A549 (cell line): ENCODE data around the gene DNAH17. TPM values are rescaled to one million over a fixed set of nuclear protein-coding genes. Genes with fewer than 3 reads are reported as not detected.

Experiments used
- ATAC-seq, 2 experiments: fragments of 200-7000 bp in 1 of 2; fragments of >200 bp in 1 of 2; cut with Nextera tagmentation in 1 of 2; cut with Tn5 transposase in 1 of 2; 3 replicates each; pipeline versions ENCODE4 v1.8.0 to v1.9.1; 2018 to 2020; ENCODE audit warnings: mild to moderate bottlenecking in 1 of 2, moderate library complexity in 1 of 2
- CTCF ChIA-PET: fragments of 300-600 bp; sonication (Branson Sonifier 250); formaldehyde crosslinking; extraction: SDS; loops from one replicate; lab custom pipeline; 2021; ENCODE audit warnings: antibody characterized with exemption, inconsistent platforms; lab: Yijun Ruan, JAX
- POLR2A ChIA-PET: fragments of 350-600 bp; formaldehyde crosslinking; extraction: SDS; loops from one replicate; lab custom pipeline; 2021; ENCODE audit warnings: antibody characterized with exemption, inconsistent platforms; lab: Yijun Ruan, JAX
- DNase-seq, 2 experiments: peaks; one replicate each; pipeline versions ENCODE4 v3.0.0 to v3.0.0-alpha.2; 2011 to 2016; ENCODE audit warnings: low read depth in 1 of 2, low spot score in 1 of 2
- FAIRE-seq: peaks from 2 replicates; lab custom pipeline; 2011; peaks lifted over from hg19 to GRCh38; lab: Jason Lieb, UNC
- H3K27ac ChIP-seq, 2 experiments: fragments of >200 bp; sonication (Bioruptor Twin); formaldehyde crosslinking; 3 replicates each; pipeline ENCODE4 v1.5.1; 2016 to 2017
- H3K4me1 ChIP-seq: fragments of >200 bp; sonication (Bioruptor Twin); formaldehyde crosslinking; 3 replicates; pipeline ENCODE4 v1.6.1; 2016
- H3K4me2 ChIP-seq: fragments of >200 bp; sonication (Bioruptor Twin); formaldehyde crosslinking; 3 replicates; pipeline ENCODE4 v1.6.1; 2016
- H3K4me3 ChIP-seq: fragments of >200 bp; sonication (Bioruptor Twin); formaldehyde crosslinking; 3 replicates; pipeline ENCODE4 v1.5.1; 2016
- H3K9me3 ChIP-seq: fragments of >200 bp; sonication (Bioruptor Twin); formaldehyde crosslinking; 3 replicates; pipeline ENCODE4 v1.6.1; 2016
- CEBPB ChIP-seq, 2 experiments: fragments of >200 bp in 1 of 2; sonication (Bioruptor Twin) in 1 of 2; formaldehyde crosslinking in 1 of 2; IDR thresholded peaks; 2 replicates each; pipeline ENCODE4 v1.6.1; 2012 to 2016
- CHD4 ChIP-seq: fragments of 200-600 bp; sonication (generic); IDR thresholded peaks from 2 replicates; pipeline ENCODE4 v1.6.1; 2016; ENCODE audit warnings: antibody characterized with exemption, mild to moderate bottlenecking, borderline replicate concordance
- FOXS1 ChIP-seq: fragments of 250-450 bp; sonication (Bioruptor Pico); IDR thresholded peaks from 2 replicates; pipeline ENCODE4 v1.5.0; 2020; ENCODE audit warnings: mild to moderate bottlenecking, moderate library complexity
- HDAC2 ChIP-seq: fragments of 200-600 bp; sonication (generic); IDR thresholded peaks from 2 replicates; pipeline ENCODE4 v1.6.1; 2016
- HOXA7 ChIP-seq: fragments of 250-450 bp; sonication (Bioruptor Pico); IDR thresholded peaks from 2 replicates; pipeline ENCODE4 v1.5.0; 2020; ENCODE audit warnings: mild to moderate bottlenecking, moderate library complexity
- HOXB5 ChIP-seq: fragments of 250-450 bp; sonication (Bioruptor Pico); IDR thresholded peaks from 2 replicates; pipeline ENCODE4 v1.5.0; 2020; ENCODE audit warnings: mild to moderate bottlenecking, moderate library complexity
- JUNB ChIP-seq: fragments of >200 bp; sonication (Bioruptor Twin); formaldehyde crosslinking; IDR thresholded peaks from 2 replicates; pipeline ENCODE4 v1.6.1; 2016
- KDM5A ChIP-seq: fragments of 200-600 bp; sonication (generic); IDR thresholded peaks from 2 replicates; pipeline ENCODE4 v1.6.1; 2016; ENCODE audit warnings: antibody characterized with exemption, mild to moderate bottlenecking
- MAZ ChIP-seq: fragments of 150-350 bp; IDR thresholded peaks from 2 replicates; pipeline ENCODE4 v1.6.1; 2014; ENCODE audit warnings: antibody characterized with exemption, low read depth, low read length, borderline replicate concordance
- NPAS2 ChIP-seq: fragments of 250-450 bp; sonication (Bioruptor Pico); IDR thresholded peaks from 2 replicates; pipeline ENCODE4 v1.8.0; 2022; ENCODE audit warnings: mild to moderate bottlenecking, moderate library complexity, borderline replicate concordance
- PBX3 ChIP-seq: IDR thresholded peaks from 2 replicates; pipeline ENCODE4 v1.6.1; 2012
- POLR2AphosphoS2 ChIP-seq: conservative IDR thresholded peaks from 2 replicates; pipeline ENCODE4 v1.6.1; 2012; ENCODE audit warnings: low read length, improper control_type of control experiment, inconsistent platforms
- RAD21 ChIP-seq, 2 experiments: fragments of >200 bp in 1 of 2; sonication (Bioruptor Twin) in 1 of 2; formaldehyde crosslinking in 1 of 2; IDR thresholded peaks in 1 of 2; conservative IDR thresholded peaks in 1 of 2; 2 replicates in 1 of 2; 3 replicates in 1 of 2; pipeline ENCODE4 v1.6.1; 2012 to 2018; ENCODE audit warnings: inconsistent platforms in 1 of 2
- RARB ChIP-seq: fragments of 250-450 bp; sonication (Bioruptor Pico); IDR thresholded peaks from 2 replicates; pipeline ENCODE4 v1.8.0; 2021; ENCODE audit warnings: mild to moderate bottlenecking, moderate library complexity
- RNF2 ChIP-seq: fragments of 200-600 bp; sonication (generic); IDR thresholded peaks from 2 replicates; pipeline ENCODE4 v1.6.1; 2016; ENCODE audit warnings: low read depth, mild to moderate bottlenecking, antibody characterized with exemption, moderate library complexity, borderline replicate concordance
- SMC3 ChIP-seq: fragments of >200 bp; sonication (Bioruptor Twin); formaldehyde crosslinking; IDR thresholded peaks from 3 replicates; pipeline ENCODE4 v1.6.1; 2018; ENCODE audit warnings: inconsistent platforms
- SREBF2 ChIP-seq: fragments of 450-650 bp; IDR thresholded peaks from 2 replicates; pipeline ENCODE4 v1.6.1; 2014; ENCODE audit warnings: mild to moderate bottlenecking, moderate library complexity
- USF2 ChIP-seq: fragments of 450-650 bp; IDR thresholded peaks from 2 replicates; pipeline ENCODE4 v1.6.1; 2014; ENCODE audit warnings: antibody characterized with exemption
- ZC3H11A ChIP-seq: fragments of 450-650 bp; IDR thresholded peaks from 2 replicates; pipeline ENCODE4 v1.6.1; 2014; ENCODE audit warnings: antibody characterized with exemption, mild to moderate bottlenecking
- WGBS: methylation state at CpG from one replicate; pipeline ENCODE4 v1.1.6; 2017; ENCODE audit errors: missing lambda C conversion rate; 5-methylcytosine and 5-hydroxymethylcytosine counted together
- polyA plus RNA-seq, 4 experiments: library from polyadenylated mRNA; depleted of rRNA in 3 of 4; stranded (reverse); fragments of >200 nt; fragmentation: RNase III in 1 of 4; extraction: RNeasy Plus Mini Kit Qiagen cat#74134 plus additional on column Dnase treatment in 1 of 4; gene quantifications; 2 replicates in 3 of 4; 3 replicates in 1 of 4; pipeline ENCODE4 v1.2.3, GENCODE V29; 2011 to 2017
- TF ChIP-seq, protein P1 (sequence below): fragments of 250-450 bp; sonication (Bioruptor Pico); IDR thresholded peaks from 2 replicates; pipeline ENCODE4 v1.5.0; 2020; ENCODE audit warnings: low read depth, mild to moderate bottlenecking, moderate library complexity
- TF ChIP-seq, protein P2 (sequence below): fragments of 250-450 bp; sonication (Bioruptor Pico); IDR thresholded peaks from 2 replicates; pipeline ENCODE4 v1.5.0; 2021; ENCODE audit warnings: mild to moderate bottlenecking, moderate library complexity, borderline replicate concordance
- TF ChIP-seq, protein P3 (sequence below): fragments of 150-350 bp; IDR thresholded peaks from 2 replicates; pipeline ENCODE4 v1.6.1; 2014; ENCODE audit warnings: low read depth, mild to moderate bottlenecking, low read length

DNAH17 gene
- polyA plus RNA-seq, 2 of the 4 experiments (the other 2 are of a cell fraction) = 0.21 to 0.26 TPM

- Histone ChIP-seq H3K4me2 (no peak overlapping the region), H3K27ac (peak overlapping the region in 1 of 2 experiments; percentile 11; a peak in 1 of 6 replicates), H3K4me3 (no peak overlapping the region), H3K9me3 (peaks cover 12% of the 10 kb centered on the region; the same call in 2 of the 3 replicates), H3K4me1 (no peaks in the 10 kb centered on the region)
- POLR2A ChIA-PET = no interaction called here
- ATAC-seq = no peak
- no peak for DNase-seq
- TF ChIP-seq JUNB (no peak), HDAC2 (no peak), HOXA7 (CRISPR knock-in tag) (no peak), RNF2 (no peak), HOXB5 (CRISPR knock-in tag) (no peak), CHD4 (no peak), RARB (no peak), SREBF2 (no peak)
- TF ChIP-seq, protein P1, sequence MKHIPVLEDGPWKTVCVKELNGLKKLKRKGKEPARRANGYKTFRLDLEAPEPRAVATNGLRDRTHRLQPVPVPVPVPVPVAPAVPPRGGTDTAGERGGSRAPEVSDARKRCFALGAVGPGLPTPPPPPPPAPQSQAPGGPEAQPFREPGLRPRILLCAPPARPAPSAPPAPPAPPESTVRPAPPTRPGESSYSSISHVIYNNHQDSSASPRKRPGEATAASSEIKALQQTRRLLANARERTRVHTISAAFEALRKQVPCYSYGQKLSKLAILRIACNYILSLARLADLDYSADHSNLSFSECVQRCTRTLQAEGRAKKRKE (CRISPR knock-in tag) = no peak
- TF ChIP-seq, protein P2, sequence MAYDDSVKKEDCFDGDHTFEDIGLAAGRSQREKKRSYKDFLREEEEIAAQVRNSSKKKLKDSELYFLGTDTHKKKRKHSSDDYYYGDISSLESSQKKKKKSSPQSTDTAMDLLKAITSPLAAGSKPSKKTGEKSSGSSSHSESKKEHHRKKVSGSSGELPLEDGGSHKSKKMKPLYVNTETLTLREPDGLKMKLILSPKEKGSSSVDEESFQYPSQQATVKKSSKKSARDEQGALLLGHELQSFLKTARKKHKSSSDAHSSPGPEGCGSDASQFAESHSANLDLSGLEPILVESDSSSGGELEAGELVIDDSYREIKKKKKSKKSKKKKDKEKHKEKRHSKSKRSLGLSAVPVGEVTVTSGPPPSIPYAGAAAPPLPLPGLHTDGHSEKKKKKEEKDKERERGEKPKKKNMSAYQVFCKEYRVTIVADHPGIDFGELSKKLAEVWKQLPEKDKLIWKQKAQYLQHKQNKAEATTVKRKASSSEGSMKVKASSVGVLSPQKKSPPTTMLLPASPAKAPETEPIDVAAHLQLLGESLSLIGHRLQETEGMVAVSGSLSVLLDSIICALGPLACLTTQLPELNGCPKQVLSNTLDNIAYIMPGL (CRISPR knock-in tag) = no peak
- TF ChIP-seq, protein P3, sequence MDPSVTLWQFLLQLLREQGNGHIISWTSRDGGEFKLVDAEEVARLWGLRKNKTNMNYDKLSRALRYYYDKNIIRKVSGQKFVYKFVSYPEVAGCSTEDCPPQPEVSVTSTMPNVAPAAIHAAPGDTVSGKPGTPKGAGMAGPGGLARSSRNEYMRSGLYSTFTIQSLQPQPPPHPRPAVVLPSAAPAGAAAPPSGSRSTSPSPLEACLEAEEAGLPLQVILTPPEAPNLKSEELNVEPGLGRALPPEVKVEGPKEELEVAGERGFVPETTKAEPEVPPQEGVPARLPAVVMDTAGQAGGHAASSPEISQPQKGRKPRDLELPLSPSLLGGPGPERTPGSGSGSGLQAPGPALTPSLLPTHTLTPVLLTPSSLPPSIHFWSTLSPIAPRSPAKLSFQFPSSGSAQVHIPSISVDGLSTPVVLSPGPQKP = no peak
- 95% methylated on average over 13 of the region's 13 CpGs for WGBS
- no peak for FAIRE-seq
- CTCF ChIA-PET = no interaction called here
These were observed 38.4 kb upstream of the DNAH17 start for GRCh38 chr17:78615631-78616030.

GRCh38 chr17:78613416-78613815 lies 36.2 kb upstream of the DNAH17 start:
- Histone ChIP-seq H3K4me2 (no peak overlapping the region), H3K4me3 (no peak overlapping the region), H3K27ac (peak overlapping the region in 1 of 2 experiments; percentile 7; a peak in 1 of 6 replicates), H3K9me3 (no peaks in the 10 kb centered on the region), H3K4me1 (no peaks in the 10 kb centered on the region)
- TF ChIP-seq NPAS2 (CRISPR knock-in tag) (no peak), MAZ (no peak), CEBPB (IDR thresholded peaks at IDR 0.05) (0 out of 4 replicates have a peak, but pooled peaks of 1 of the 2 experiments have one; percentile 10), RAD21 (conservative IDR thresholded peaks at IDR 0.05 in 1 of 2, IDR thresholded peaks at IDR 0.05 in 1 of 2) (no peak), ZC3H11A (no peak)
- CTCF ChIA-PET = no interaction called here
- 91% methylated on average over 11 of the region's 11 CpGs for WGBS
- ATAC-seq (no peak), FAIRE-seq (no peak), DNase-seq (no peak)
- POLR2A ChIA-PET = no interaction called here

DNA sequence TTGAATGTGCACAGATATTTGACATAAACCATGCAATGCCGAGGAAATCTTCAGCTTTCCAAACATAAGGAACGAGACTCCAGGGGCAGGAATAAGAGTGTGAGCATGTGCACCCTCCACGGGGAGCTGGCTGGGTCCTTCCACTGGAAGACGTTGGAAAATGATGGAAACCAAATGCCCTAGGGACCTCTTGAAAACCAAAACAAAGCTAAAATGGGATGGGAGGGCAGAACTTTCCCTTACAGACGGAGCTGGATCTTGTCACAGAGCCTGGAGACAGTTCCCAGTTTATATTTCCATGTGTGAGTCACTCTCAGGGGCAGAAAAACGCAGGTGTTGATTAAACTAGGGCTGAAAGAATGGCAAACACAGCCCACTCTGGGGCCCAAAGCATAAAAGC lies 34.4 kb upstream of the DNAH17 start:
- FAIRE-seq = no peak
- TF ChIP-seq FOXS1 (CRISPR knock-in tag) (no peak), PBX3 (no peak), KDM5A (no peak), USF2 (no peak), NPAS2 (CRISPR knock-in tag) (no peak), POLR2AphosphoS2 (no peak), SMC3 (no peak)
- TF ChIP-seq, all 56 proteins: peak for 0
- Histone ChIP-seq H3K4me1 (0 out of 3 replicates have a peak, but pooled peaks cover 4% of the 10 kb centered on the region), H3K4me2 (no peak overlapping the region), H3K27ac (peak overlapping the region in 1 of 2 experiments; percentile 4; a peak in 2 of 6 replicates), H3K9me3 (no peaks in the 10 kb centered on the region), H3K4me3 (no peak overlapping the region)
- POLR2A ChIA-PET = no interaction called here
- WGBS = 61% methylated on average over 6 of the region's 6 CpGs
- CTCF ChIA-PET = interaction anchor here (1.0 to 3.9 kb wide), 9 partner anchors 9 to 190 kb away, joined by 3 to 15 read pairs (median 5); no protein-coding TSS in a partner anchor
- ATAC-seq (no peak), DNase-seq (no peak)
